Activated naive CD4-positive, alpha-beta T cell treated with anti-CD3 and anti-CD28 coated beads, Interleukin-2, amount 10 ng/mL, durations not matched to agents 7 days and 5 days (primary cell): ENCODE data around the gene MYH13.

Experiments used
- CTCF ChIA-PET: fragments of 350-600 bp; sonication (Branson Sonifier 250); formaldehyde crosslinking; loops from one replicate; lab custom pipeline; 2021; ENCODE audit warnings: antibody characterized with exemption; lab: Charles Lee
- DNase-seq: peaks from one replicate; pipeline ENCODE4 v3.0.0-alpha.2; 2020
- H3K27ac Mint-ChIP-seq: one replicate; pipeline ENCODE4 v1.8.0; 2021; ENCODE audit warnings: mild to moderate bottlenecking, moderate library complexity, mixed read lengths
- H3K27me3 Mint-ChIP-seq: one replicate; pipeline ENCODE4 v1.8.0; 2021; ENCODE audit warnings: mild to moderate bottlenecking, mixed read lengths
- H3K36me3 Mint-ChIP-seq: one replicate; pipeline ENCODE4 v1.8.0; 2021; ENCODE audit warnings: mixed read lengths
- H3K4me1 Mint-ChIP-seq: one replicate; pipeline ENCODE4 v1.8.0; 2021; ENCODE audit warnings: mixed read lengths
- H3K4me3 Mint-ChIP-seq: one replicate; pipeline ENCODE4 v1.8.0; 2021; ENCODE audit warnings: mild to moderate bottlenecking, moderate library complexity, mixed read lengths
- H3K9me3 Mint-ChIP-seq: one replicate; pipeline ENCODE4 v1.8.0; 2021; ENCODE audit warnings: mixed read lengths

Gene MYH13

GRCh38 chr17:10372906-10373305 lies at the start of gene MYH13:
Gene MYH13 (minus strand): TSS chr17:10373006. CDS start chr17:10364530, 8,476 bp downstream.
- no peaks in the 10 kb centered on the region for H3K36me3 Mint-ChIP-seq
- no peak within 1 kb of the TSS for H3K27ac Mint-ChIP-seq
- H3K4me3 Mint-ChIP-seq = no peak within 1 kb of the TSS
- H3K27me3 Mint-ChIP-seq = no peaks in the 10 kb centered on the region
- DNase-seq = no peak
- H3K4me1 Mint-ChIP-seq = no peaks in the 10 kb centered on the region
- CTCF ChIA-PET = no interaction called here
- no peaks in the 10 kb centered on the region for H3K9me3 Mint-ChIP-seq

- H3K27ac Mint-ChIP-seq = no peak within 1 kb of the TSS
- CTCF ChIA-PET = no interaction called here
- H3K4me3 Mint-ChIP-seq = no peak within 1 kb of the TSS
- H3K4me1 Mint-ChIP-seq = no peaks in the 10 kb centered on the region
- H3K9me3 Mint-ChIP-seq = no peaks in the 10 kb centered on the region
- H3K36me3 Mint-ChIP-seq = no peaks in the 10 kb centered on the region
- DNase-seq = no peak
- no peaks in the 10 kb centered on the region for H3K27me3 Mint-ChIP-seq
Measured at GRCh38 chr17:10421900-10422542, 49.2 kb upstream of the MYH13 start, which contains the start of gene MYH8. Gene MYH8 (minus strand): TSS chr17:10421950. CDS start chr17:10420227, 1,723 bp downstream.

- Mint-ChIP-seq H3K27ac (no peak overlapping the region), H3K36me3 (no peaks in the 10 kb centered on the region), H3K4me3 (no peak overlapping the region), H3K9me3 (no peaks in the 10 kb centered on the region), H3K4me1 (no peaks in the 10 kb centered on the region), H3K27me3 (no peaks in the 10 kb centered on the region)
- CTCF ChIA-PET = no interaction called here
- no peak for DNase-seq
Measured at GRCh38 chr17:10421211-10421610, 48.4 kb upstream of the MYH13 start.

- H3K36me3 Mint-ChIP-seq = no peaks in the 10 kb centered on the region
- no peaks in the 10 kb centered on the region for H3K4me1 Mint-ChIP-seq
- DNase-seq = no peak
- H3K27ac Mint-ChIP-seq = no peak overlapping the region
- no peak overlapping the region for H3K4me3 Mint-ChIP-seq
- H3K27me3 Mint-ChIP-seq = no peaks in the 10 kb centered on the region
- CTCF ChIA-PET = no interaction called here
- no peaks in the 10 kb centered on the region for H3K9me3 Mint-ChIP-seq
Measured at GRCh38 chr17:10420811-10421210, 48.0 kb upstream of the MYH13 start.

- H3K27ac Mint-ChIP-seq = no peak overlapping the region
- CTCF ChIA-PET = no interaction called here
- H3K4me1 Mint-ChIP-seq = no peaks in the 10 kb centered on the region
- DNase-seq = no peak
- H3K9me3 Mint-ChIP-seq = no peaks in the 10 kb centered on the region
- no peak overlapping the region for H3K4me3 Mint-ChIP-seq
- H3K27me3 Mint-ChIP-seq = no peaks in the 10 kb centered on the region
- no peaks in the 10 kb centered on the region for H3K36me3 Mint-ChIP-seq
Measured at GRCh38 chr17:10417431-10417830, 44.6 kb upstream of the MYH13 start.

- H3K36me3 Mint-ChIP-seq = no peaks in the 10 kb centered on the region
Measured at GRCh38 chr17:10415161-10415560, 42.4 kb upstream of the MYH13 start.

GRCh38 chr17:10403589-10403988 lies 30.8 kb upstream of the MYH13 start:
- no peaks in the 10 kb centered on the region for H3K9me3 Mint-ChIP-seq
- no peaks in the 10 kb centered on the region for H3K27me3 Mint-ChIP-seq
- H3K4me3 Mint-ChIP-seq = no peak overlapping the region
- H3K4me1 Mint-ChIP-seq = no peaks in the 10 kb centered on the region
- no peak overlapping the region for H3K27ac Mint-ChIP-seq
- no peaks in the 10 kb centered on the region for H3K36me3 Mint-ChIP-seq
- DNase-seq = no peak
- CTCF ChIA-PET = no interaction called here

More at GRCh38 chr17:10415161-10415560, 42.4 kb upstream of the MYH13 start:
- no peaks in the 10 kb centered on the region for H3K27me3 Mint-ChIP-seq
- H3K4me1 Mint-ChIP-seq = no peaks in the 10 kb centered on the region
- DNase-seq = no peak
- H3K4me3 Mint-ChIP-seq = no peak overlapping the region
- no peaks in the 10 kb centered on the region for H3K9me3 Mint-ChIP-seq
- H3K27ac Mint-ChIP-seq = no peak overlapping the region
- CTCF ChIA-PET = no interaction called here

GRCh38 chr17:10398352-10398751 lies 25.5 kb upstream of the MYH13 start:
- H3K9me3 Mint-ChIP-seq = no peaks in the 10 kb centered on the region
- no peaks in the 10 kb centered on the region for H3K36me3 Mint-ChIP-seq
- no peak overlapping the region for H3K27ac Mint-ChIP-seq
- no peaks in the 10 kb centered on the region for H3K27me3 Mint-ChIP-seq
- H3K4me1 Mint-ChIP-seq = no peaks in the 10 kb centered on the region
- CTCF ChIA-PET = no interaction called here
- no peak for DNase-seq
- no peak overlapping the region for H3K4me3 Mint-ChIP-seq

- Mint-ChIP-seq H3K9me3 (no peaks in the 10 kb centered on the region), H3K4me3 (no peak overlapping the region), H3K4me1 (no peaks in the 10 kb centered on the region), H3K36me3 (no peaks in the 10 kb centered on the region), H3K27ac (no peak overlapping the region), H3K27me3 (no peaks in the 10 kb centered on the region)
- DNase-seq = no peak
- CTCF ChIA-PET = no interaction called here
Measured at GRCh38 chr17:10396524-10397163, 23.8 kb upstream of the MYH13 start.

GRCh38 chr17:10394201-10394887 lies 21.5 kb upstream of the MYH13 start:
- Mint-ChIP-seq H3K9me3 (no peaks in the 10 kb centered on the region), H3K27me3 (no peaks in the 10 kb centered on the region), H3K36me3 (no peaks in the 10 kb centered on the region), H3K27ac (no peak overlapping the region), H3K4me3 (no peak overlapping the region), H3K4me1 (no peaks in the 10 kb centered on the region)
- DNase-seq = no peak
- CTCF ChIA-PET = no interaction called here

- no peak for DNase-seq
- Mint-ChIP-seq H3K27ac (no peak overlapping the region), H3K9me3 (no peaks in the 10 kb centered on the region), H3K36me3 (no peaks in the 10 kb centered on the region), H3K27me3 (no peaks in the 10 kb centered on the region), H3K4me1 (no peaks in the 10 kb centered on the region), H3K4me3 (no peak overlapping the region)
- CTCF ChIA-PET = no interaction called here
Measured at GRCh38 chr17:10392880-10393279, 20.1 kb upstream of the MYH13 start.

- Mint-ChIP-seq H3K4me3 (no peak overlapping the region), H3K27me3 (no peaks in the 10 kb centered on the region), H3K36me3 (no peaks in the 10 kb centered on the region), H3K27ac (no peak overlapping the region), H3K4me1 (no peaks in the 10 kb centered on the region), H3K9me3 (no peaks in the 10 kb centered on the region)
- CTCF ChIA-PET = no interaction called here
- no peak for DNase-seq
Measured at GRCh38 chr17:10385871-10386270, 13.1 kb upstream of the MYH13 start.

GRCh38 chr17:10384175-10384574 lies 11.4 kb upstream of the MYH13 start:
- CTCF ChIA-PET = no interaction called here
- H3K27me3 Mint-ChIP-seq = no peaks in the 10 kb centered on the region
- no peak for DNase-seq
- H3K36me3 Mint-ChIP-seq = no peaks in the 10 kb centered on the region
- H3K4me3 Mint-ChIP-seq = no peak overlapping the region
- no peaks in the 10 kb centered on the region for H3K9me3 Mint-ChIP-seq
- no peaks in the 10 kb centered on the region for H3K4me1 Mint-ChIP-seq
- no peak overlapping the region for H3K27ac Mint-ChIP-seq

GRCh38 chr17:10380631-10381408 lies 8.0 kb upstream of the MYH13 start:
- Mint-ChIP-seq H3K4me3 (no peak overlapping the region), H3K36me3 (no peaks in the 10 kb centered on the region), H3K9me3 (no peaks in the 10 kb centered on the region), H3K4me1 (no peaks in the 10 kb centered on the region), H3K27ac (no peak overlapping the region), H3K27me3 (no peaks in the 10 kb centered on the region)
- CTCF ChIA-PET = no interaction called here
- DNase-seq = no peak
